Choroid plexus epithelial cell (primary cell): Measurements from ENCODE around the gene PTGFRN.
"Not testable (repeated sequence)": the region's sequence is repeated elsewhere in the genome, so short reads cannot be mapped to it uniquely, and the experiment has no call there.

ENCODE experiments used
- DNase-seq: peaks from one replicate; pipeline ENCODE4 v3.0.0-alpha.2; 2010; ENCODE audit warnings: low read depth
- H3K4me3 ChIP-seq: 2 replicates; pipeline ENCODE4 v1.5.1; 2011; ENCODE audit warnings: low read depth, mild to moderate bottlenecking, control low read depth, low read length, moderate library complexity
- CTCF ChIP-seq: conservative IDR thresholded peaks from 2 replicates; pipeline ENCODE4 v1.5.1; 2011; ENCODE audit warnings: low read depth, mild to moderate bottlenecking, control low read depth, inconsistent platforms, low read length, moderate library complexity

Gene PTGFRN

DNA sequence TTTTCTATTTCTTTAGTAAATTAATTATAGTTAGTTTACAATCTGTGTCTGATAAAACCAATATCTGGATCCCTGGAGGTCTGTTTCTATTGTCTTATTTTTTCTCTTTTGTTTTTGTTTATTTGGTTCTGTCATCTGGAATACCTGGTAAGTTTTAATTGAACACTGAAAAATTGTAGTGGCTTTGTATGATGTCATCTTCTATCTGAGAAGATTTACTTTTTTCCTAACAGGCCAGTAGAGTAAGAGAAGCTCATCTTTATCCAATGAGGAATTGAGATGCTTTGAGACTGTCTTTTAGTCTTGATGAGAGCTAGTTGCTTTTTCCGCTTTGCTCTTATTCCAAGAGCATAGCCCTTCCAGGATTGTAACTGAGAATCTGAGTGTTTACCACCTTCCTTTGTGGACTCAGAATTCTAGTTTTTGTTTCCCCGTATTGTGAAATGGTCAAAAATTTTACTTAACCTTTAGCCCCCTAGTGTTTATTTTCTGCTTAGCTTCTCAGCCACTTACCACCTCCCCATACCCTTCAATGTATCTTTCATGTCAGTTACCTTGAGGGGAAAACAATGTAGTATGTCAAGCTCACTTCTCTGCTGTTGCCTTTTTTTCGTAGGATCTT is 25.0 kb downstream of the PTGFRN start:
- H3K4me3 ChIP-seq: no peak overlapping the region
- DNase-seq: no peak
- peak; percentile 31 for TF ChIP-seq CTCF

DNA sequence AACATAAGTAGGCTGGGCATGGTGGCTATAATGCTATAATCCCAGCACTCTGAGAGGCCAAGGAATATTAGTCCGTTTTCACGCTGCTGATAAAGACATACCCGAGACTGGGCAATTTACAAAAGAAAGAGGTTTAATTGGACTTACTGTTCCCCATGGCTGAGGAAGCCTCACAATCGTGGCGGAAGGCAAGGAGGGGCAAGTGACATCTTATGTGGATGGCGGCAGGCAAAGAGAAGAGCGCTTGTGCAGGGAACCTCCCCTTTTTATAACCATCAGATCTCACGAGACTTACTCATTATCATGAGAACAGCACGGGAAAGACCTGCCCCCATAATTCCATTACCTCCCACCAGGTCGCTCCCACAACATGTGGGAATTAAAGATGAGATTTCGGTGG is 28.5 kb downstream of the PTGFRN start:
- DNase-seq: no peak
- TF ChIP-seq CTCF: no peak
- H3K4me3 ChIP-seq: no peak overlapping the region

GRCh38 chr1:116939780-116940543 is 30.2 kb downstream of the PTGFRN start:
- not testable (repeated sequence) for H3K4me3 ChIP-seq, DNase-seq

GRCh38 chr1:116940814-116941599 is 31.3 kb downstream of the PTGFRN start:
- TF ChIP-seq CTCF: no peak
- no peak for DNase-seq
- no peak overlapping the region for H3K4me3 ChIP-seq

DNA sequence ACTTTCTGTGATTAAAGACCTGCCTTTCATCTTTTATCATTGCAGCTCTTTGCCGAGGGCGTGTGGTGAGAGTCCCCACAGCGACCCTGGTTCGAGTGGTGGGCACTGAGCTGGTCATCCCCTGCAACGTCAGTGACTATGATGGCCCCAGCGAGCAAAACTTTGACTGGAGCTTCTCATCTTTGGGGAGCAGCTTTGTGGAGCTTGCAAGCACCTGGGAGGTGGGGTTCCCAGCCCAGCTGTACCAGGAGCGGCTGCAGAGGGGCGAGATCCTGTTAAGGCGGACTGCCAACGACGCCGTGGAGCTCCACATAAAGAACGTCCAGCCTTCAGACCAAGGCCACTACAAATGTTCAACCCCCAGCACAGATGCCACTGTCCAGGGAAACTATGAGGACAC is 32.0 kb downstream of the PTGFRN start:
- no peak overlapping the region for H3K4me3 ChIP-seq
- DNase-seq: no peak
- no peak for TF ChIP-seq CTCF

GRCh38 chr1:116942344-116942743 is 32.6 kb downstream of the PTGFRN start:
- no peak for TF ChIP-seq CTCF
- no peak for DNase-seq

GRCh38 chr1:116943438-116943837 is 33.7 kb downstream of the PTGFRN start:
- no peak overlapping the region for H3K4me3 ChIP-seq
- no peak for TF ChIP-seq CTCF
- DNase-seq: no peak

More at GRCh38 chr1:116942344-116942743, 32.6 kb downstream of the PTGFRN start:
- no peak overlapping the region for H3K4me3 ChIP-seq
